Neural cell (in vitro differentiated cells): ENCODE results near the gene POU5F2.

Experiments used
- CTCF ChIP-seq: fragments of 450-650 bp; IDR thresholded peaks from 2 replicates; pipeline ENCODE4 v1.5.1; 2014; ENCODE audit warnings: antibody characterized with exemption, mild to moderate bottlenecking, moderate library complexity; ENCODE audit not compliant: poor library complexity, severe bottlenecking
- EP300 ChIP-seq: fragments of 450-650 bp; conservative IDR thresholded peaks from 2 replicates; pipeline ENCODE4 v1.6.1; 2014; ENCODE audit warnings: antibody characterized with exemption, mild to moderate bottlenecking, moderate library complexity; ENCODE audit not compliant: poor library complexity, severe bottlenecking
- EZH2 ChIP-seq: fragments of 200-600, 300-800 bp; shearing (Covaris generic), sonication (generic); IDR thresholded peaks from 2 replicates; pipeline ENCODE4 v1.6.1; 2014; ENCODE audit warnings: antibody characterized with exemption, low read length, borderline replicate concordance, mild to moderate bottlenecking; ENCODE audit not compliant: insufficient read depth, poor library complexity, severe bottlenecking
- MXI1 ChIP-seq: fragments of 450-650 bp; conservative IDR thresholded peaks from 2 replicates; pipeline ENCODE4 v1.6.1; 2014; ENCODE audit warnings: antibody characterized with exemption, mild to moderate bottlenecking; ENCODE audit not compliant: poor library complexity, severe bottlenecking
- POLR2AphosphoS5 ChIP-seq: IDR thresholded peaks from 2 replicates; pipeline ENCODE4 v1.6.1; 2012
- RAD21 ChIP-seq: fragments of 450-650 bp; conservative IDR thresholded peaks from 2 replicates; pipeline ENCODE4 v1.6.1; 2014; ENCODE audit warnings: antibody characterized with exemption, mild to moderate bottlenecking, moderate library complexity
- REST ChIP-seq: IDR thresholded peaks from 2 replicates; pipeline ENCODE4 v1.6.1; 2012; ENCODE audit warnings: borderline replicate concordance
- SMC3 ChIP-seq: fragments of 450-650 bp; conservative IDR thresholded peaks from 2 replicates; pipeline ENCODE4 v1.6.1; 2014; ENCODE audit warnings: antibody characterized with exemption, mild to moderate bottlenecking, moderate library complexity; ENCODE audit not compliant: poor library complexity
- TAF1 ChIP-seq: IDR thresholded peaks from 2 replicates; pipeline ENCODE4 v1.6.1; 2012; ENCODE audit warnings: low read depth

GRCh38 chr5:93748875-93749397 lies 7.5 kb upstream of the POU5F2 start:
- TF ChIP-seq CTCF (no peak), REST (no peak), EZH2 (no peak), MXI1 (no peak), TAF1 (no peak), POLR2AphosphoS5 (no peak), RAD21 (no peak), SMC3 (no peak), EP300 (no peak)
